Measurements from ENCODE around the gene LASP1. TPM values are rescaled to one million over a fixed set of nuclear protein-coding genes. Genes with fewer than 3 reads are reported as not detected.

Gene LASP1
- total RNA-seq, 1 donor from 2014 or later, result 29.4 TPM

DNA sequence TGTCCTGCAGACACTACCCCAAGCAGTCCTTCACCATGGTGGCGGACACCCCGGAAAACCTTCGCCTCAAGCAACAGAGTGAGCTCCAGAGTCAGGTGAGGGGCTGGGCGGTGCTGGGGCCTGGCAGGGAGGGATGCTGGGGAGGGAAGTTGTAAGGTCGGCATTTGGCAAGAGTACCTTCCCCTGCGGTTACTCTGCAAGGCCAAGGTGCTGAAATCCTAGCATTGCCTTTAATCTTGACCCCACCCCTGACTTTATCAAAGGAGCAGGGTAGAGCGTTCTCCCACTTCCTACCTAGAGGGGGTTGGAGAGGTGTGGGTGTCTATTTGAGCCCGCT, 20.5 kb downstream of the LASP1 start:
- Histone ChIP-seq H3K36me3 (peaks cover 48% of the 10 kb centered on the region), H3K4me1 (peaks cover 75% of the 10 kb centered on the region), H3K27ac (replicated peaks) (peak overlapping the region; percentile 44)

DNA sequence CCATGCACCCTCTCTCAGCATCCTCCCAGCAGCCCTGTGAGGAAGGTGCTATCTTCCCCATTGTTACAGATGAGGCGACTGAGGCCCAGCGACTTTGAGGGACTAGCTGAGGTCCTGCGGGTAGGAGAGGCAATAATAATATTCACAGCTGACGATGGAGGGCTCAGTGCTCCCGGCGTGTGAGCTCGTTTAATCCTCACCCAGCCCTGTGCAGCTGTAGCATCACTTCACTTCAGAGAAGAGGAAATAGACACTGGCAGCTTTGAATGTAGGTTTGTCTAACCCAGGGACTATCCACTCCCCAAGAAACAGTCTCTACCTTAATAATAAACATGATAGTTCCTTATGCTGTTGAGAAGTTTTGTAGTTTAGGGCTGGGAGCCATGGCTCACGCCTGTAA, 21.6 kb downstream of the LASP1 start:
- Histone ChIP-seq H3K4me3 (no peak overlapping the region), H3K9me3 (replicated peaks) (no peaks in the 10 kb centered on the region), H3K27ac (replicated peaks) (no peak overlapping the region), H3K27me3 (ENCODE audit: low read depth) (no peaks in the 10 kb centered on the region), H3K4me1 (peaks cover 75% of the 10 kb centered on the region), H3K36me3 (peaks cover 47% of the 10 kb centered on the region)
- intact Hi-C loops (cut with micrococcal nuclease), result no loop called here
- DNase-seq, result no peak
- TF ChIP-seq, protein P1, sequence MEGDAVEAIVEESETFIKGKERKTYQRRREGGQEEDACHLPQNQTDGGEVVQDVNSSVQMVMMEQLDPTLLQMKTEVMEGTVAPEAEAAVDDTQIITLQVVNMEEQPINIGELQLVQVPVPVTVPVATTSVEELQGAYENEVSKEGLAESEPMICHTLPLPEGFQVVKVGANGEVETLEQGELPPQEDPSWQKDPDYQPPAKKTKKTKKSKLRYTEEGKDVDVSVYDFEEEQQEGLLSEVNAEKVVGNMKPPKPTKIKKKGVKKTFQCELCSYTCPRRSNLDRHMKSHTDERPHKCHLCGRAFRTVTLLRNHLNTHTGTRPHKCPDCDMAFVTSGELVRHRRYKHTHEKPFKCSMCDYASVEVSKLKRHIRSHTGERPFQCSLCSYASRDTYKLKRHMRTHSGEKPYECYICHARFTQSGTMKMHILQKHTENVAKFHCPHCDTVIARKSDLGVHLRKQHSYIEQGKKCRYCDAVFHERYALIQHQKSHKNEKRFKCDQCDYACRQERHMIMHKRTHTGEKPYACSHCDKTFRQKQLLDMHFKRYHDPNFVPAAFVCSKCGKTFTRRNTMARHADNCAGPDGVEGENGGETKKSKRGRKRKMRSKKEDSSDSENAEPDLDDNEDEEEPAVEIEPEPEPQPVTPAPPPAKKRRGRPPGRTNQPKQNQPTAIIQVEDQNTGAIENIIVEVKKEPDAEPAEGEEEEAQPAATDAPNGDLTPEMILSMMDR (IDR thresholded peaks at IDR 0.05; ENCODE audit: borderline replicate concordance), result no peak

More for the DNA sequence above, 20.5 kb downstream of the LASP1 start:
- Histone ChIP-seq H3K4me3 (no peak overlapping the region), H3K27me3 (ENCODE audit: low read depth) (no peaks in the 10 kb centered on the region), H3K9me3 (replicated peaks) (no peaks in the 10 kb centered on the region)
- no peak for DNase-seq
- TF ChIP-seq, protein P1 (IDR thresholded peaks at IDR 0.05; ENCODE audit: borderline replicate concordance), result no peak
- intact Hi-C loops (cut with micrococcal nuclease), result no loop called here

DNA sequence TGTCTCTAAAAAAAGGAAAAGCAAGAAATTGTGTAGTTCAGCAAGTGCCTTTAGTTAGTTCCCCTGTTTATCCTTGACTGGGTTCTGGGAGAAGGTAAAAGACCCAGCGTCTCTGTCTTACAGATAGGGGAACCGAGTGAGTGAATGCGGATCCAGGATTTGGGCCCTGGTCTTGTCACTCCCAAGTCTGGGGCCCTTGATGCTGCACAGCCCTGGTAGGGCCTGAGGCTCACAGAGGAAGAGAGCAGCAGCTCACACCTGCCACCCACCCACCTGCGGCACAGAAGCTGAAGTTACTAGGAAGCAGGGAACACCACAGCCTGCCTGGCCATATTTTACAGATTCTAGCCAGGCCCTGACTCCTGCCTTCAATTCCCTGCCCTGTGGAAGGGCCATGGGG, 22.2 kb downstream of the LASP1 start:
- Histone ChIP-seq H3K36me3 (peaks cover 44% of the 10 kb centered on the region), H3K27ac (replicated peaks) (peak overlapping the region; percentile 86), H3K4me1 (peaks cover 75% of the 10 kb centered on the region), H3K9me3 (replicated peaks) (no peaks in the 10 kb centered on the region), H3K27me3 (ENCODE audit: low read depth) (no peaks in the 10 kb centered on the region), H3K4me3 (no peak overlapping the region)
- TF ChIP-seq, protein P1 (IDR thresholded peaks at IDR 0.05; ENCODE audit: borderline replicate concordance), result no peak
- intact Hi-C loops (cut with micrococcal nuclease), result no loop called here
- no peak for DNase-seq

DNA sequence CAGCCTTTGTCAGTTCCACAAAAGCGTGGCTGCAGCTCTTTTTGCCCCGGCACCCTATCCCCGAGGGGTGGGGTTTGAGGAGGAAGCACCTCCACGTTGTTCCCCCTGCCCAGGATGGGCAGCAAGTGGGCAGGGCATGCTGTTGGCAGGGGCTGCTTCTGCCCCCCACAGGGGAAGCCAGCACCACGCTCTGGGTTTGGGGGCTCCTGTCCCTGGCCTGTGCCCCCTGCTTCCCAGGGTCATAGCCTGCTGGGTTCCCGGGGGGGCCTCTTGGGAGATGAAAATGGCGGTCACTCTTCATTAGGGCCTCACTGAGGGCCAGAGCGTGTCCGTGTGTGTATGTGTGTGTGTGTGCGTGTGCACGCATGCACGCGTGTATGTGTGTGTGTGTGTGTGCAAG, 22.8 kb downstream of the LASP1 start:
- Histone ChIP-seq H3K36me3 (peaks cover 44% of the 10 kb centered on the region), H3K4me1 (peaks cover 75% of the 10 kb centered on the region), H3K4me3 (no peak overlapping the region), H3K27ac (replicated peaks) (peak overlapping the region; percentile 86), H3K27me3 (ENCODE audit: low read depth) (no peaks in the 10 kb centered on the region), H3K9me3 (replicated peaks) (no peaks in the 10 kb centered on the region)
- no peak for DNase-seq
- TF ChIP-seq, protein P1 (IDR thresholded peaks at IDR 0.05; ENCODE audit: borderline replicate concordance), result no peak
- intact Hi-C loops (cut with micrococcal nuclease), result no loop called here

DNA sequence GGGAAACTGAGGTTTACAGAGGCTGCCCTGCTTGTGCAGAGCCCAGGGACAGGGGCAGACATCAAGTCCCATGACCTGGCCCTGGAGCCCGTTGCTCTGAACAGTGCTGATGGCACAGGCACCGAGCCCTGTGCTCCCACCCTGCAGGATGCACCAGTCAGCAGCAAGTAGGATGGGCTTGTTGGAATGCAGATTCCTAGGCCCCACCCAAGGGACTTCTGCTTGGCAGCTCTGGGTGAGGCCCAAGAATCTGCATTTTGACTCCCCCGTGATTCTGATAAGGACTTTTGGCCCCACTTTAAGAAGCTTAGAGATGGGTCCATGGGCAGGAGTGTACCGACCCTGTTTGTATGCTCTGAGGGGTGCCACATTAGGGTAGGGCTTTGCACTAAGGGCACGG, 23.3 kb downstream of the LASP1 start:
- Histone ChIP-seq H3K4me3 (peak overlapping the region; percentile 1), H3K27me3 (ENCODE audit: low read depth) (no peaks in the 10 kb centered on the region), H3K4me1 (peaks cover 78% of the 10 kb centered on the region), H3K27ac (replicated peaks) (peak overlapping the region; percentile 86), H3K9me3 (replicated peaks) (no peaks in the 10 kb centered on the region), H3K36me3 (peaks cover 44% of the 10 kb centered on the region)
- DNase-seq, result no peak
- TF ChIP-seq, protein P1 (IDR thresholded peaks at IDR 0.05; ENCODE audit: borderline replicate concordance), result no peak
- intact Hi-C loops (cut with micrococcal nuclease), result no loop called here

DNA sequence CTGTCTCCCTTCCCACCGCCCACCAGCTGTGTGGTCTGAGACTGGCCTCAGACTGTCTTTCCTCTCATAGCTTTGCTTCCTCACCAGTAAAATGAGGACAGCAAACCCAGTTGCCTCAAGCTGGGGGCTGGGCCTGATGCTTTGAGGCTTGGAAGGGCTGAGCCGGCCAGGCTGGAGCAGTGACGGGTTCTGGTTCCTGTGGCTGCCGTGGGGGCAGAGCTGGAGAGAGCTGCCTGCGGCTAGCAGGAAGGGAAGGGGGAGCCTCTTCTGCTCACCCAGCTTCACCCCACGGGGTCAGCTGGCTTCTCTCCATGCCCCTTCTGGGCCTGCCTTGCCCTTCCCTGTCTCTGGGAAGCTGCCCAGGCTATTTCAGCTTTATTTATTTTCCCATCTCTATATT, 23.7 kb downstream of the LASP1 start:
- H3K36me3 ChIP-seq, result peaks cover 47% of the 10 kb centered on the region
- no peaks in the 10 kb centered on the region for H3K27me3 ChIP-seq (ENCODE audit: low read depth)
- no peaks in the 10 kb centered on the region for H3K9me3 ChIP-seq (replicated peaks)
- TF ChIP-seq, protein P1 (IDR thresholded peaks at IDR 0.05; ENCODE audit: borderline replicate concordance), result no peak
- peak overlapping the region; percentile 1 for H3K4me3 ChIP-seq
- intact Hi-C loops (cut with micrococcal nuclease), result no loop called here
- peaks cover 80% of the 10 kb centered on the region for H3K4me1 ChIP-seq
- DNase-seq, result peak; percentile 56
- H3K27ac ChIP-seq (replicated peaks), result peak overlapping the region; percentile 86
